ENCODE results near the gene SLC40A1. TPM values are rescaled to one million over a fixed set of nuclear protein-coding genes. Genes with fewer than 3 reads are reported as not detected.

Gene SLC40A1
- total RNA-seq, 1 donor from 2014 or later: 40.8 TPM

GRCh38 chr2:189536830-189537229, 43.8 kb downstream of the SLC40A1 start:
- Histone ChIP-seq H3K27ac (no peak overlapping the region), H3K9me3 (no peaks in the 10 kb centered on the region), H3K36me3 (no peaks in the 10 kb centered on the region), H3K27me3 (no peaks in the 10 kb centered on the region), H3K4me3 (no peak overlapping the region), H3K4me1 (peaks cover 8 to 20% of the 10 kb centered on the region in 2 donors)
- intact Hi-C loops (cut with DNase I): no loop called here
- no peak for DNase-seq (ENCODE audit: low spot score in 2 of 2)
- TF ChIP-seq, protein P1, sequence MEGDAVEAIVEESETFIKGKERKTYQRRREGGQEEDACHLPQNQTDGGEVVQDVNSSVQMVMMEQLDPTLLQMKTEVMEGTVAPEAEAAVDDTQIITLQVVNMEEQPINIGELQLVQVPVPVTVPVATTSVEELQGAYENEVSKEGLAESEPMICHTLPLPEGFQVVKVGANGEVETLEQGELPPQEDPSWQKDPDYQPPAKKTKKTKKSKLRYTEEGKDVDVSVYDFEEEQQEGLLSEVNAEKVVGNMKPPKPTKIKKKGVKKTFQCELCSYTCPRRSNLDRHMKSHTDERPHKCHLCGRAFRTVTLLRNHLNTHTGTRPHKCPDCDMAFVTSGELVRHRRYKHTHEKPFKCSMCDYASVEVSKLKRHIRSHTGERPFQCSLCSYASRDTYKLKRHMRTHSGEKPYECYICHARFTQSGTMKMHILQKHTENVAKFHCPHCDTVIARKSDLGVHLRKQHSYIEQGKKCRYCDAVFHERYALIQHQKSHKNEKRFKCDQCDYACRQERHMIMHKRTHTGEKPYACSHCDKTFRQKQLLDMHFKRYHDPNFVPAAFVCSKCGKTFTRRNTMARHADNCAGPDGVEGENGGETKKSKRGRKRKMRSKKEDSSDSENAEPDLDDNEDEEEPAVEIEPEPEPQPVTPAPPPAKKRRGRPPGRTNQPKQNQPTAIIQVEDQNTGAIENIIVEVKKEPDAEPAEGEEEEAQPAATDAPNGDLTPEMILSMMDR (IDR thresholded peaks at IDR 0.05): no peak

DNA sequence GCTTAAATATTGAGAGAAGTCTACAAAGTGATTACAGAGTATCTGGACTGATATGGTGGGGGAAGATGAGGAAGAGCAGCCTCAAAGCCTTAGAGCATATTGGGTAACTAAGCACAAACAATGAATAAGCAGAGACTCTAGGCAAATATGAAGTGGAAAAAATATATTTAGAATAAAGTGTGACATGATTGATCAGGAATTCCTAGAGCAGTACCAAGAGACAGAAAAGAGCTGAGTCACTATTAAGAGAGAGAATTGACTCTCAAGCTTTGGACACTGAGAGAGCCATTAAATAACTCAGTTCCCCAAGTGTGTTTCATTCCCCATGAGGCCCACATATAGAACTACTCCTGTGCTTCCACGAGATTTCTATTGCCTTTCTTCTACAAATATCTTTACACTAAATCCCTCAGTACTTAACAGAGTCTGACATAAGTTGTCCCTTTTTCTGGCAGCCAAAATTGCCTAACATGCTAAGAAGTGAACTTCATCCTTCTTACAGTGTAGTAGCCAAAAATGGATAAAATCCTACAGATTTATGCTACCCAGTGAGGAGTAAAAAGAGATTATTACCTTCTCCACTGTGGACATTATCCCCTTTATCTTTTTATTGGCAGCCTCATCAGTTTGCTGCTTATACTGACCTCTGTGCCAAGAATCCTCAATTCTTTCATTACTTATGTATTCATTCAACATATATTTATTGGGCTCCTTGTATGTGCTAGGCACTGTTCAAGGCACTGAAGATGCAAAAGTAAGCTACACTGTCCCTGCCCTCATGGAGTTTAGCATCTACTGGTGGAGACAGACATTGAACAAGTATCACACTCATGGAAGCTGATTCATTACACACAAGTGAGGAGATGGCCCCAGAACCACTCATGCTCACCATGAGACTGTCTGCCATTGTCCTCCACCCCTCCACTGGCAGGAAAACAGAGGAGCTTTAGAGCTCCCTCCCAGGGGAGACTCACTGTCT, 45.4 kb downstream of the SLC40A1 start:
- Histone ChIP-seq H3K27ac (peak overlapping the region; percentile 68 to 70), H3K4me3 (no peak overlapping the region), H3K27me3 (no peaks in the 10 kb centered on the region), H3K36me3 (no peaks in the 10 kb centered on the region), H3K4me1 (peaks cover 5 to 9% of the 10 kb centered on the region in 2 donors), H3K9me3 (no peaks in the 10 kb centered on the region)
- TF ChIP-seq, protein P1 (IDR thresholded peaks at IDR 0.05): no peak
- DNase-seq (ENCODE audit: low spot score in 2 of 2): no peak
- intact Hi-C loops (cut with DNase I): loop anchor here (5.0 kb wide), 1 partner anchor 32 kb away; no protein-coding TSS in a partner anchor

- Histone ChIP-seq H3K36me3 (no peaks in the 10 kb centered on the region), H3K27me3 (no peaks in the 10 kb centered on the region), H3K4me1 (peaks cover 5 to 9% of the 10 kb centered on the region in 2 donors), H3K27ac (peak overlapping the region; percentile 68 to 70), H3K4me3 (no peak overlapping the region), H3K9me3 (no peaks in the 10 kb centered on the region)
- TF ChIP-seq, protein P1 (IDR thresholded peaks at IDR 0.05): no peak
- intact Hi-C loops (cut with DNase I): loop anchor here (5.0 kb wide), 1 partner anchor 34 kb away; no protein-coding TSS in a partner anchor
- no peak for DNase-seq (ENCODE audit: low spot score in 2 of 2)
Measured at GRCh38 chr2:189533288-189534035, 47.1 kb downstream of the SLC40A1 start.

DNA sequence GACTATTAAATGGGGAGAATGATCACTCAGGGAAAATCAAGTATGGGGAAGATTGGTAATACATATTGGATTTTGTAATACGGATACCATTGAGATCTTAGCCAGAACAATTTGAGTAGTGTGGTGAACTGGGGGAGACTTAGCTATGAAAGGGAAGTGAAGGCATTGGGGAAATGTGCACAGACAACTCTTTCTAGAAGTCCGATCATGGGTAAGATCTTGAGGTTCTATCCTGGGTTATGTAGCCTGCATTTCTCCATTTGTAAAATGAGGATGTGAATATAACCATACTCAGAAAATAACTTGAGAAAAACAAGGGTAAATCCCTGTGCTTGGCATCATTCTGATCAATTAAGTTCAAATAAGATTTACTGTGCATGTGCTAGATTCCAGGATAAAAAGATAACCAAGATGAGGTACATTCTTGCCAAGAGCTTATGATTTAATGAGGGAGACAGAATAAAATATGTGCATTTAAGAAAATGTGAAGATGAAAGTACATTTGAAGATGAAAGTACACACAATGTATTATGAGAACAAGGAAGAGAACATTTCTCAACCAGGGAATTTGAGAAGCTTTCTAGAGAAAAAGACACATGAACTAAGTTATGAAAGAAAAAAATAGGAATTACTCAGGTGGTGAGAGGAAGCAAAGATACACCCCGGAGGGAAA, 49.5 kb downstream of the SLC40A1 start:
- intact Hi-C loops (cut with DNase I): loop anchor here (5.0 kb wide), 1 partner anchor 36 kb away; no protein-coding TSS in a partner anchor
- TF ChIP-seq, protein P1 (IDR thresholded peaks at IDR 0.05): no peak
- Histone ChIP-seq H3K36me3 (no peaks in the 10 kb centered on the region), H3K9me3 (no peaks in the 10 kb centered on the region), H3K27me3 (no peaks in the 10 kb centered on the region), H3K4me3 (no peak overlapping the region), H3K4me1 (peaks cover 5 to 23% of the 10 kb centered on the region in 2 donors), H3K27ac (no peak overlapping the region)
- DNase-seq (ENCODE audit: low spot score in 2 of 2): no peak

GRCh38 chr2:189528617-189529016, 52.0 kb downstream of the SLC40A1 start:
- H3K36me3 ChIP-seq: no peaks in the 10 kb centered on the region
- no peak overlapping the region for H3K4me3 ChIP-seq
- no peaks in the 10 kb centered on the region for H3K27me3 ChIP-seq
- H3K4me1 ChIP-seq: peaks cover 0 to 14% of the 10 kb centered on the region in 2 donors
- no peak for DNase-seq (ENCODE audit: low spot score in 2 of 2)
- no peaks in the 10 kb centered on the region for H3K9me3 ChIP-seq
- TF ChIP-seq, protein P1 (IDR thresholded peaks at IDR 0.05): no peak
- intact Hi-C loops (cut with DNase I): no loop called here
- H3K27ac ChIP-seq: no peak overlapping the region
